Stimulated activated CD4-positive, alpha-beta T cell treated with anti-CD3 and anti-CD28 coated beads, Interleukin-1b, Interleukin-23, amount 100 ng/mL, for 1 hour (primary cell): Measurements from ENCODE around the gene PCDHGB3.
"Not testable (repeated sequence)": the region's sequence is repeated elsewhere in the genome, so short reads cannot be mapped to it uniquely, and the experiment has no call there.

Experiments used
- DNase-seq, 2 donors: peaks; one replicate each; pipeline ENCODE4 v3.0.0-alpha.2; 2020; ENCODE audit warnings: low read depth in 2 of 2

PCDHGB3 gene

DNA sequence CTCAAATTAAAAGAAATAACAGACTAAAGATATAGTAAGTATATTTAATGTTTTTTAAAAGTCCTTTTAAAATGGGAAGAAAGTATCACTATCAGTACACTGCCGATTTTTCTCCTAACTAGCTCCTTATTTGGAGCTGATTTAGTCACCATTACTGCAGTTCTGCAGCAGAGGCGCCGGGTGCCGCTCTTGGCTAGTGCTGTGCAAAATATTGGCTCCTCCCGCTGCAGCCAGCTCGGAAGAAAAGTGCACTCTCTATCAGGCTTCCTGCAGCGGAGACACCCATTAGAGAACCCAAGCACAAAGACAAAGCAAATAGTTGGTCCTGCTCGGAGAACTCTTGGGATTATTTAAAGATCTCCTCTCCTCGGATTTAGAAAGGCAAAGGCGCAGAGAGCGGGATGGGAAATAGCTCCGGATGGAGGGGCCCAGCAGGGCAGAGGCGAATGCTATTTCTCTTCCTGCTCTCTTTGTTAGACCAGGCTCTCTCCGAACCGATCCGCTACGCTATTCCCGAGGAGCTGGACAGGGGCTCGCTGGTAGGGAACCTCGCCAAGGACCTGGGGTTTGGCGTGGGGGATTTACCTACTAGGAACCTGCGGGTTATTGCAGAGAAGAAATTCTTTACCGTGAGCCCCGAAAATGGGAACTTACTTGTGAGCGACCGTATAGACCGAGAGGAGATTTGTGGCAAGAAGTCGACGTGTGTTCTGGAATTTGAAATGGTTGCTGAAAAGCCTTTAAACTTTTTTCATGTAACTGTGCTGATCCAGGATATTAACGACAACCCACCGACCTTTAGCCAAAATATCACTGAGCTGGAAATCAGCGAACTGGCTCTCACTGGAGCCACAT is at the start of gene PCDHGB3:
Gene PCDHGB3 (plus strand): TSS at position 249 of the 855 bp plus-strand sequence. CDS start 153 bp downstream, at position 402.
- no peak for DNase-seq

DNA sequence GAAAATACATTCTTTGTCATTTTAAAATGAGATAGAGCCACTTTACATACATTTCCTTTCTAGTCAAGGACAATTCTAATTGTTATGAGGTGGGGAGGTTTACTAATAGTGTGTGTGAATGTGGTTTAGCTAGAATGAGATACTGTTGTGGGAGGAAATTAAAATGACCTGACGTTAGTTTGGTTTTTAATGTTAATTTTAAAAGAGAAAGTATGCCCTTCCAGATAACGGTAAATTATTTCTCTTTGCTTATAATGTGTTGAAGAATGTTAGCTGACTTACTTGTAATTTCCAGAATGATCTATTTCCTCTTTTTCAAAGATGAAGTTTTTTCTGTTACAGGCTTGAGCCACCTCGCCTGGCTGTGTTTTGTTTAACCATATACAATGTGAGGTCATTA is 47.8 kb upstream of the PCDHGB3 start:
- no peak for DNase-seq

DNA sequence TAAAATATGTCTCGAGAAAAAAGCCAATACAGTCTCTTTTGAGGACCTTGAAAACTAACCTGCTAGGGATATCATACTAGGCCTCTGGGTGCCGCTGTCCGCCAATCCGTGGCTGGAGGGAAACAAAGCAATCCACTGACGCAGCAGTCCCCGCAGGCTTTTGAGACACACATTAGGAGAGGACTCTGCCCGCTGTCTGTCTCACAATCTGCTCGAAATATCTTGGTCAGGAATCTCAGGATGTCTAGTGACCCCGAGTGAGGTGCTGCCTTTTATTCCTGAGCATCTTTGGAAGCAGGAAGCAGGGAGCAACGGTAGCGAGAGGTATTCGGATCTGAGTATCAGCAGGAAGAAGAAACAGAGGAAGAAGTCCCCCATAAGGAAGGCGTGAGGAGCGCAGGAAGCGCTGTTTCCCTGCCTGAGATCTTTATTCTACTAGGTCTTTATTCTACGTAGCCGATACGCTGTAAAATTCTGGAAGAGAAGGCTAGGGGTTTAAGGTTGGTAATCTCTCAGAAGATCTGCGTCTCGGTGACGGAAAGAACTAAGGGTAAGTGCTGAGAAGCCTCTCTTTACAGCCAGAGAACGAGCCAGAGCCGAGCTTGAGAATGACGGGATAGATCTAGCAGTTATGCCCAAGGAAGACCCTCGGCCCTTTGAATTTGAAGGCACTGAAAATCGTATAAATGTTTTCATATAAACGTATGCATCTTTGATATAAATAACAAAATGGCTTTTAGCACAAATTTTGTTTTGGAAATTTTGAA is 43.8 kb upstream of the PCDHGB3 start:
- DNase-seq: peak in 1 of 2 donors; percentile 27

DNA sequence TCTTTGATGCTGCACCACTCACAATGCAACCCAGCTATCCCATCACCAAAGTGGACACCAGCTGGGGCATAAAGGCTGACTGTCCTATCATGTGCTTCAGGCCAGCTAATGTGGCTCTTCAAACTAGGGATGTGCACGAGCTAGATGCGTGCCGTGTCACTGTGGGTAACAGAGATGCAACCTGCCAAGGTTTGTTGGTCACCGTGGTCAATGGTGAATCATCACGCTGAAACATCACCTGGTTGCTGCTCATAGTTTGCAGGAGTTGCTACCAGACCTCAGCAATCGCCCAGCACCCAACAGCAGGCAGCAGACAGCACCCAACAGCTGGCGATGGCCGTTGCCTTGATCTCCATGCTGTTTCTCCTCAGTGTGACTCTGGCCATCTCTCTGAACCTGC is 41.8 kb upstream of the PCDHGB3 start:
- no peak for DNase-seq

DNA sequence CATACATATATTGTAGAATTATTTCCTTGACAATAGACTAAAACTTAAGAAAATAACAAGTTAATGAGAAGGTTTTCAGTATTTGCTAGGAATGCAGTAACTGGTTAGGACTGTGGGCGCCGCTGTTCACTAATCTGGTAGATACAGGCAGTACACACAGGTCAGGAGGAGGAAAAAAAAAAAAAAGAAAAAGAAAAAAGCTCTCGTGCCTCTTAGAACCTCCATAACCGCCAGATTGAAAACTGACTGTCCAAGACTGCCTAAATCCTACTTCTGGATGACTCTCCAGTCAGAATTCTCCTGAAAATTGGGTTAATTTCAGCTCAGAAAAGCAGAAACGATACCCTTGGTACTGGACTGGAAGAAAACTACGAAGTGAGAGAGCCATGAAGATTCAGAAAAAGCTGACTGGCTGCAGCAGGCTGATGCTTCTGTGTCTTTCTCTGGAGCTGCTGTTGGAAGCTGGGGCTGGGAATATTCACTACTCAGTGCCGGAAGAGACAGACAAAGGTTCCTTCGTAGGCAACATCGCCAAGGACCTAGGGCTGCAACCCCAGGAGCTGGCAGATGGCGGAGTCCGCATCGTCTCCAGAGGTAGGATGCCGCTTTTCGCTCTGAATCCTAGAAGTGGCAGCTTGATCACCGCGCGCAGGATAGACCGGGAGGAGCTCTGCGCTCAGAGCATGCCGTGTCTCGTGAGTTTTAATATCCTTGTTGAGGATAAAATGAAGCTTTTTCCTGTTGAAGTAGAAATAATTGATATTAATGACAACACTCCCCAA is 39.6 kb upstream of the PCDHGB3 start, which contains the start of gene PCDHGA1:
Gene PCDHGA1 (plus strand): TSS at position 216 of the 782 bp plus-strand sequence.
- DNase-seq: no peak

DNA sequence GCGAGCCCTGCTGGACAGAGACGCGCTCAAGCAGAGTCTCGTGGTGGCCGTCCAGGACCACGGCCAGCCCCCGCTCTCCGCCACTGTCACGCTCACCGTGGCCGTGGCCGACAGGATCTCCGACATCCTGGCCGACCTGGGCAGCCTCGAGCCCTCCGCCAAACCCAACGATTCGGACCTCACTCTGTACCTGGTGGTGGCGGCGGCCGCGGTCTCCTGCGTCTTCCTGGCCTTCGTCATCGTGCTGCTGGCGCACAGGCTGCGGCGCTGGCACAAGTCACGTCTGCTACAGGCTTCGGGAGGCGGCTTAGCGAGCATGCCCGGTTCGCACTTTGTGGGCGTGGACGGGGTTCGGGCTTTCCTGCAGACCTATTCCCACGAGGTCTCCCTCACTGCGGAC is 37.5 kb upstream of the PCDHGB3 start:
- DNase-seq: not testable (repeated sequence)

DNA sequence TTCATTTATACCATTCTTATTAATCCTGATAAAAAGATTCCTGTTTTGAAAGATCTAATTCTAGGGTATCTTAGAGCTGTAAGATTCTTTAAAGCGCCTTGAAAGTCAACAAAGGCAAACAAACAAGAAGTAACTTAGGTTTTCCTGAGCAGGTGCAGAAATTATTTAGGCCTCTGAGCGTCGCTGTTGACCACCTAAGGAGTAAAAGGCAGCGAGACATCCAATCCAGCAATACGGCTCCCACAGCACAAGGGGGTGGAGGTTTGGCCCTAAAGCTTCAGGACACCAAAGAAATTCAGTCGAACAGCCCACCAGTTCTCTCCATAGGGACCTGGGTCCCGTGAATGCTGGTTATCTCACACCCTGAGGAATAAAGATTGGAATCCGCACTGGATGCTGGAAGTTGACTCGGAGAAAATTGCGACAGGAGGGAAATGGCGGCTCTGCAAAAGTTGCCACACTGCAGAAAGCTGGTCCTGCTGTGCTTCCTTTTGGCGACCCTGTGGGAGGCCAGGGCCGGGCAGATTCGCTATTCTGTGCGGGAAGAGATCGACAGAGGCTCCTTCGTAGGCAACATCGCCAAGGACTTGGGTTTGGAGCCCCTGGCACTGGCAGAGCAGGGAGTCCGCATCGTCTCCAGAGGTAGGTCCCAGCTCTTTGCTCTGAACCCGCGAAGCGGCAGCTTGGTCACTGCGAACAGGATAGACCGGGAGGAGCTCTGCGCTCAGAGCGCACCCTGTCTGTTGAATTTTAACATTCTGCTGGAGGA is 31.3 kb upstream of the PCDHGB3 start, which contains the start of gene PCDHGA2:
Gene PCDHGA2 (plus strand): TSS at position 223 of the 769 bp plus-strand sequence.
- DNase-seq: no peak

DNA sequence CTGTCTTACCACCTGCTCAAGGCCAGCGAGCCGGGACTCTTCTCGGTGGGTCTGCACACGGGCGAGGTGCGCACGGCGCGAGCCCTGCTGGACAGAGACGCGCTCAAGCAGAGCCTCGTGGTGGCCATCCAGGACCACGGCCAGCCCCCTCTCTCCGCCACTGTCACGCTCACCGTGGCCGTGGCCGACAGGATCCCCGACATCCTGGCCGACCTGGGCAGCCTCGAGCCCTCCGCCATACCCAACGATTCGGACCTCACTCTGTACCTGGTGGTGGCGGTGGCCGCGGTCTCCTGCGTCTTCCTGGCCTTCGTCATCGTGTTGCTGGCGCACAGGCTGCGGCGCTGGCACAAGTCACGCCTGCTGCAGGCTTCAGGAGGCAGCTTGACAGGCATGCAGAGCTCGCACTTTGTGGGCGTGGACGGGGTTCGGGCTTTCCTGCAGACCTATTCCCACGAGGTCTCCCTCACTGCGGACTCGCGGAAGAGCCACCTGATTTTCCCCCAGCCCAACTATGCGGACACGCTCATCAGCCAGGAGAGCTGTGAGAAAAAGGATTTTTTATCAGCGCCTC is 29.2 kb upstream of the PCDHGB3 start:
- DNase-seq: not testable (repeated sequence)

DNA sequence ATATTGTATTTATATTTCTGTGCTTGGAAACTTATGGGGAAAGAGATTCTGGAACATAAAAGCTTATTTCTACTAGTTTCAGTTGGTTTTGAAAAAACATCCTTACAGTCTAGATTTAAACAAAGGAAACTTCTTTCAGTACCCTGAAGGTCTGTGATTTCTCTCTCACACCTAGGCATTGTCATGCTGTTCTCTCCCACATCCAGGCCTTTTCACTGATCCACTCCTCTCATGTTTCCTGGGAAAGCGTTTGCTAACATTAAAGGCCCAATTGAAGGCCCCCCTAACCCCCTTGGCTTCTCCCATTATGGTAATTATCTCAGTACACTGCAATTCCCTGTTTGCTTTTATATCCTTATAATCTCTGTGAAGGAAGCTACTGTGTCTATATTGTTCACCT is 27.3 kb upstream of the PCDHGB3 start:
- DNase-seq: no peak

DNA sequence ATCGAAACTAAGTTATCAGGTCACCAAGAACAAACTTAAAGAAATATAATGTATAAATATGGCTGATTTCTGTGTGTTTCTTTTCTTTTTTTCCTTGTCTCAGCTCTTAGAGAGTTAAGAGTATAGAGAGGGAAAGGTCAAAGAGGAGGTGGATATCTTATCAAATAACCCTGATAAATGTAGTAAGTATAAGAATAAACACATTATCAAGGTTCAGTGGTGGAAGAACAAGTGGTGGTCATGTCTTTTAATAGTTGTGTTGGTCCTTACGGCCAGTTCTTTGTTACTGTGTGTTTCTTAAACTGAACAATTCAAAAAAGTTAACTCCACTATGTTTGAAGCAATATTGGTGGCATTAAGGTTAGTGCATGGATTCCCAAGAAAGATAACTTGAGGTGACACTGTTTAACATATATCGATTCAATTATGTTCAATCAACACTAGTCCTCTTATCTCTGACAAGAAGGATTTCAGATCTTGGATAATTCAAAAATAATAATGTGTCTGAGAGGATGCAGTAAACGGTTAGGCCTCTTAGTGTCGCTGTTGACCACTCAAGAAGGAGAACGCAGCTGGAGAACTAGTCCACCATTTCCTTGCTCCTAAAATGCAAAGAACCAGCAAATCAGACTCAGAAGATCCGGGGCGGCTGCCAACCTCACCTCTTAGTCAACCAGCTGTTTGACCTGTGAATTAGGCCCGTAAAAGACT is 26.6 kb upstream of the PCDHGB3 start, which contains the start of gene PCDHGA3:
Gene PCDHGA3 (plus strand): TSS at position 588 of the 711 bp plus-strand sequence. CDS start 205 bp downstream, outside the sequence.
- no peak for DNase-seq

DNA sequence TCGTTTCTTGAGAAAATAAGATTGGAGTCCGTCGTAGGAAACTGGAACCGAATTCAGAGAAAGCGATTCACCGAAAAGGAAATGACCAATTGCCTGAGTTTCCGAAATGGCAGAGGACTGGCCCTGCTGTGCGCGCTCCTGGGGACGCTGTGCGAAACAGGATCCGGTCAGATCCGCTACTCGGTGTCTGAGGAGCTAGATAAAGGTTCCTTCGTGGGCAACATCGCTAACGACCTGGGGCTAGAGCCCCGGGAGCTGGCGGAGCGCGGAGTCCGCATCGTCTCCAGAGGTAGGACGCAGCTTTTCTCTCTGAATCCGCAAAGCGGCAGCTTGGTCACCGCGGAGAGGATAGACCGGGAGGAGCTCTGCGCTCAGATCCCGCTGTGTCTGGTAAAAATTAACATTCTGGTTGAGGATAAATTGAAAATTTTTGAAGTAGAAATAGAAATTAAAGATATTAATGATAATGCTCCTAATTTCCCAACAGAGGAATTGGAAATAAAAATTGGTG is 26.0 kb upstream of the PCDHGB3 start:
- no peak for DNase-seq

DNA sequence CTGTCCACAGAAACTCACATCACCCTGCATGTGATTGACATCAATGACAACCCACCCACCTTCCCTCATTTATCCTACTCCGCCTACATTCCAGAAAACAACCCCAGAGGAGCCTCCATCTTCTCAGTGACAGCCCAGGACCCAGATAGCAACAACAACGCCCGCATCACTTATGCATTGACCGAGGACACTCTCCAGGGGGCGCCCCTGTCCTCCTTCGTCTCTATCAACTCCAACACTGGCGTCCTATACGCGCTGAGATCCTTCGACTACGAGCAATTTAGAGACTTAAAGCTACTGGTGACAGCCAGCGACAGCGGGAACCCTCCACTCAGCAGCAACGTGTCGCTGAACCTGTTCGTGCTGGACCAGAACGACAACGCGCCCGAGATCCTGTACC is 24.7 kb upstream of the PCDHGB3 start:
- DNase-seq: no peak

DNA sequence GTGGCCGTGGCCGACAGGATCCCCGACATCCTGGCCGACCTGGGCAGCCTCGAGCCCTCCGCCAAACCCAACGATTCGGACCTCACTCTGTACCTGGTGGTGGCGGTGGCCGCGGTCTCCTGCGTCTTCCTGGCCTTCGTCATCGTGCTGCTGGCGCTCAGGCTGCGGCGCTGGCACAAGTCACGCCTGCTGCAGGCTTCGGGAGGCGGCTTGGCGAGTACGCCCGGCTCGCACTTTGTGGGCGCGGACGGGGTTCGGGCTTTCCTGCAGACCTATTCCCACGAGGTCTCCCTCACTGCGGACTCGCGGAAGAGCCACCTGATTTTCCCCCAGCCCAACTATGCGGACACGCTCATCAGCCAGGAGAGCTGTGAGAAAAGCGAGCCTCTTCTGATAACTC is 24.0 kb upstream of the PCDHGB3 start:
- not testable (repeated sequence) for DNase-seq

DNA sequence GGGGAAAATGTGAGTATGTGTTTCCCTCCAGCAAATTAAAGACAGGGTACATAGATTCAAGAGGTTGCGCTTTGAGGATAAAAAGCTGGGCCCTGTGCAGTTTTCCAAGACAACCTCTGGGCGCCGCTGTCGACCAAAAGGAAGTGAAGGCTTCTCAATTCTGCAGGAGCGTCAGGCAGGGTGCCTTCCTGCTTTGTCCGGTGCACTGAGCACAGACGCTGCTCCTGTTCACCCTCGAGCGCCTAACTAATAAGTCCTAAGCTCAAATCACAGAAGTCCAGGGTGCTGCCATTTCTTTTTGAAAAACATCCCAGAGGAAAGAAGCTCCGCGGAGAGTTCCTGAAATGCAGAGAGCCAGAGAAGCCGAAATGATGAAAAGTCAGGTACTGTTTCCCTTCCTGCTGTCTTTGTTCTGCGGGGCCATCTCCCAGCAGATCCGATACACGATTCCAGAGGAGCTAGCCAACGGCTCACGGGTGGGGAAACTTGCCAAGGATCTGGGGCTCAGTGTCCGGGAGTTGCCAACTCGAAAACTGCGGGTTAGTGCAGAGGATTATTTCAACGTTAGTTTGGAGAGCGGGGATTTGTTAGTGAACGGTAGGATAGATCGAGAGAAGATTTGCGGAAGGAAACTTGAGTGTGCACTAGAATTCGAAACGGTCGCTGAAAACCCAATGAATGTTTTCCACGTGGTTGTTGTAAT is 20.0 kb upstream of the PCDHGB3 start, which contains the start of gene PCDHGB1:
Gene PCDHGB1 (plus strand): TSS at position 183 of the 703 bp plus-strand sequence. CDS start 162 bp downstream, at position 345.
- no peak for DNase-seq

DNA sequence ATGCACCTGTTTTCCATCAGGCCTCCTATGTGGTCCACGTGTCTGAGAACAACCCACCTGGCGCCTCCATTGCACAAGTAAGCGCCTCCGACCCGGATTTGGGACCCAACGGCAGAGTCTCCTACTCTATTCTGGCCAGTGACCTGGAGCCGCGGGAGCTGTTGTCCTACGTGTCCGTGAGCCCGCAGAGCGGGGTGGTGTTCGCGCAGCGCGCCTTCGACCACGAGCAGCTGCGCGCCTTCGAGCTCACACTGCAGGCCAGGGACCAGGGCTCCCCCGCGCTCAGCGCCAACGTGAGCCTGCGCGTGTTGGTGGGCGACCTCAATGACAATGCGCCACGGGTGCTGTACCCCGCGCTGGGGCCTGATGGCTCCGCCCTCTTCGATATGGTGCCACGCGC is 18.5 kb upstream of the PCDHGB3 start:
- no peak for DNase-seq

DNA sequence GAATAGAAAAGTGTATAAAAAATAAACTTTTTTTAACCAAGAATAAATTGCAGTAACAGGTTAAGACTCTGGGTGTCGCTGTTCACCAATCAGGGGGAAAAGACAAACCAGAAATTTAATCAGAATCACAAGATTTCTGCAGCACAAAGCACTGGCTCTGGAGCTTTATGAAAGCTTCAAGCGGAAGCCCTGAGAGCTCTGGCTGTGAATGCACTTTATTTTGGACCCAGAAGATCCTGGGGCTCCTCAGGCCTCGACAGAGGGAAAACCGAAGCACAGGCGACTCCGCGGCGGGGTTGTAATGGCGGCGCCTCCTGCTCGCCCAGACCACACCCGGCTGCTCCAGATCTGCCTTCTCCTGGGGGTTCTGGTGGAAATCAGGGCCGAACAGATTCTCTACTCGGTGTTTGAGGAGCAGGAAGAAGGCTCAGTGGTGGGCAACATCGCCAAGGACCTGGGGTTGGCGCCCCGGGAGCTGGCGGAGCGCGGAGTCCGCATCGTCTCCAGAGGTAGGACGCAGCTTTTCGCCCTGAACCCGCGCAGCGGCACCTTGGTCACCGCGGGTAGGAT is 15.1 kb upstream of the PCDHGB3 start, which contains the start of gene PCDHGA4:
Gene PCDHGA4 (plus strand): TSS at position 122 of the 570 bp plus-strand sequence. CDS start 87 bp downstream, at position 209.
- no peak for DNase-seq

DNA sequence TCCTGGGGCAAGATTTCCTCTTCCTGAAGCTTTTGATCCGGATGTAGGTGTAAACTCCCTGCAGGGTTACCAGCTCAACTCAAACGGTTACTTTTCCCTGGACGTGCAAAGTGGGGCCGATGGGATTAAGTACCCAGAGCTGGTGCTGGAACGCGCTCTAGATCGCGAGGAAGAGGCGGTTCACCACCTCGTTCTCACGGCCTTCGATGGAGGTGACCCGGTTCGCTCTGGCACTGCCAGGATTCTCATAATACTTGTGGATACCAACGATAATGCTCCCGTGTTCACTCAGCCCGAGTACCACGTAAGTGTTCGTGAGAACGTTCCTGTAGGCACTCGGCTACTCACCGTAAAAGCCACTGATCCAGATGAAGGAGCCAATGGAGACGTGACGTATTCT is 14.4 kb upstream of the PCDHGB3 start:
- no peak for DNase-seq

DNA sequence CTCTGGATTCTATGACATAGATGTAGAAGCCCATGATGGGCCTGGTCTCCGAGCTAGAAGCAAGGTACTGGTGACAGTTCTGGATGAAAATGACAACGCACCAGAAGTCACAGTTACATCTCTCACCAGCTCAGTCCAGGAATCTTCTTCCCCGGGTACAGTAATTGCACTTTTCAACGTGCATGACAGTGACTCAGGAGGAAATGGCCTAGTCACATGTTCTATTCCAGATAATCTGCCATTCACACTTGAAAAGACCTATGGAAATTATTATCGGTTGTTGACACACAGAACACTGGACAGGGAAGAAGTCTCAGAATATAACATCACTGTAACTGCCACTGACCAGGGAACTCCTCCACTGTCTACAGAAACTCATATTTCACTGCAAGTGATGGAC is 13.9 kb upstream of the PCDHGB3 start:
- DNase-seq: no peak
